Activated CD8-positive, alpha-beta memory T cell treated with anti-CD3 and anti-CD28 coated beads, Interleukin-2, amount 50 U/mL, for 1 hour (primary cell): ENCODE data around the gene CCR1.
"Not testable (repeated sequence)": the region's sequence is repeated elsewhere in the genome, so short reads cannot be mapped to it uniquely, and the experiment has no call there.

Experiments used
- DNase-seq: peaks from one replicate; pipeline ENCODE4 v3.0.0-alpha.2; 2020; ENCODE audit errors: extremely low read depth

The CCR1 gene

GRCh38 chr3:46212101-46212500 lies 4.0 kb upstream of the CCR1 start:
- no peak for DNase-seq

DNA sequence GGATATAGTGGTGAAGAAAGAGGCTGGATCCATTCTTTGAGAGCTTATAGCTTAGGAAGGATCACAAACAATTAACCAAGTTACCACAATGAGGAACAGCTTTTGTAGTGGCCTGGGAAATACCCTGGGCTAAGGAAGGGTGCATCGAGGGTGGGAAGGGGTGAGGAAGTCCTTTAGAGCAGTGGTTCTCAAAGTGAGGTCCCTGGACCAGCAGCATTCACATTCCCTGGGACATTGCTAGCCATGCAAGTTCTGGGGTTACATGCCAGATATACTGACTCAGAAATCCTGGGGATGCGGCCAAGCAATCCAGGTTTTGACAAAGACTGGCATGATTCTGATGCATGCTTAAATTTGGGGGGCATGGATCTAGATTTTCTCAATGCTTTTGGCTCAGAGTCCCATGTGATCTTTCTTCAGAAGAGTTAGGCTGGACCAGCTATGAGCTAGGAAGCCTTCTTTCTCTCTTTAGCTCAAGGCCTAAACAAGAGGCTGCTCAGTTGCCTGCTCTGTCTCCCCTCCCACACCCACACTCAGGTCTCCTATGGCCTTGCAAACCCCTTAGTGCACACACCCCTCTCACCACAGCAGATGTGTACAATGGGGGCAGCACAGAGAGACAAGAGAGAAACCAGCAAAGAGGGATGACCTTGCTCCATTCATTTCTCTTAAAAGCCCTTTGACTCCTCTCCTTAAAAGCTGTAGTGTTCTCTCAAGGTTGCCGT lies 1.8 kb upstream of the CCR1 start:
- no peak for DNase-seq

DNA sequence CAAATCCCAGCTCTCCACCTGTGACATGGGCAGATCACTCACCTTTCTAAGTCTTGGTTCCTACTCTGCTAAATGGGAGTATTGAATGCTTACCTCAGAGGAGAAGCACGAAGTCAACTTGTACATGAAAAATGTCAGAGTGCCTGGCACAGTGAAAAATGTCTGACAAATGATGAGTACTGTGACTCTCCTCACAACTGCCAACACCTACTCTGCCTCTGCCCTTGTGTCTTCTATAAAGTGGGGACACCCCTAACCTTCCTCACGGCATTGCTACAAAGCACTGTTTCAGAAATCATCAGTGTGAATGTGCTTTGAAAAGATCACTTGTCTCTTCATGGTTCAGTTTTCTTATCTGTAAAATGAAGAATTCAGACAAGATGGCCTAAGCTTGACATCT lies 940 bp upstream of the CCR1 start:
- DNase-seq: no peak

GRCh38 chr3:46207514-46207913 lies 599 bp downstream of the CCR1 start:
- DNase-seq: not testable (repeated sequence)

DNA sequence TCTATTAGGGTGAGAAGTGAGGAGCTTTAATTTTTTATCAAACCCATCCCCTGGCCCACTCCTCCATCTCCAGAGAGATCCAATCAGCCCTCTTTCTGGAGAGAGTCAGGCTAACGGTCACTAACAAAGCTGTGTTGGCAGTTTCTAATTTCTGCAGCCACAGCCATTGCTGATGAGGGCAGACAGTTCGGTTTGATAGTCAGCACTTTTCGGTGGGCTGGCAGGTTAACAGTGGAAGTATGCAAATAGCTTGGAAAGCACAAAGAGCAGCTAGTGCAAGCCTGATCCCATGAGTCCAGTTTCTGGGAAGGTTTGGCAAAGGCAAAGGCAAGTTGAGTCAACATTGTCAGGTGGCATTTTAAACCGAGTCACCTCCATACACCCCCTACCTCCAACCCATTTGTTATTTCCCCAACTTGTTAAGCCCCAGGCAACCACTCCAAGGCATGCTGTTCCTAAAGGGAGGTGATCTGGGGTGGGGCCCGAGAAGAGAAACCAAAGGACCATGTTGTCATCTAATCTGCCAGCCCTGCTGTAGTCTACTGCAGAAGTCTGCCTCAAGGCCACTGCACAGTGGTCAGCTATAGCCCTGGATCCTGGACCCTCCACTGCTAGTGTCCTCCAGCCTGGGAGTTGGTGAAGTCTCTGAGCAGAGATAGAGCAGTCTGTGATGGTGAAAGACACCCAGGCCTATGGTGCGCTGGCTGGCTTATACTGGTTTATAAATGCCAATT lies 1.7 kb downstream of the CCR1 start:
- DNase-seq: no peak

- no peak for DNase-seq
These were observed 2.7 kb downstream of the CCR1 start for GRCh38 chr3:46205286-46205960.

- no peak for DNase-seq
These were observed 4.4 kb downstream of the CCR1 start for GRCh38 chr3:46203681-46204080.

GRCh38 chr3:46202535-46202934 lies 5.6 kb downstream of the CCR1 start:
- no peak for DNase-seq

DNA sequence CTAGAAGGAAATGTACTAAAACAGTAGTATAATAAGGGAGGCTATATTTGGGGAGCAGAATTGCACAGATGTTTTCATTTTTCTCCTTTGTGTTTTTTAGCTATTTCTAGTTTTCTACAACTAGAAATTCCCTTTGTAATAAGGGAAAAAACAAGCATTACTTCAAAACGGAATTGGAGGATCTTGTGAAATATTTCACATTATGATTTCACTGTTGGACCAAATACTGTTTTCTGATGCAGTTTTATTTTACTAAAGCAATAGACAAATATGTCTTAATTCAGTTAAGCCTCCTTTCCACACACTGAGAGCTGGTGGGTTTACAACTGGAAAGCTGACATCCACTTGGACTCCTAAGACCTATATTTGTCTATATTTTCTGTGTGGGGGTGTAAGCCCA lies 7.3 kb downstream of the CCR1 start:
- no peak for DNase-seq

DNA sequence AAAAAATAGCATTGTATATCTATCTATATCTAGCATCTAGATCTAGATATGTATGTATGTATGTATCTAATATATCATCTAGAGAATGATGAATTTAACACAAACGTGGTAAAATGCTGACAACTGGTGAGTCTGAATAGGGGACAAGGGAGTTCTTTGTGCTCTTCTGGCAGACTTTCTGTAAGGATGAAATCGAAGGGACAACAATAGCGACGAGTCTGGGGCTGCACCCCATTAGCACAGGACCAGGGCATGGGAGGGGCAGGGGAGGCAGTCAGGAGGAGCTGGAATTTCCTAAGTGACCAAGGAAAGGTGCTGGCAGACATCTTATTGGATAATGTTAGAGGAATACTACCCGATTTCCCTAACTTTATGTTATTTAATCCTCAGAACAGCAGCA lies 7.9 kb downstream of the CCR1 start:
- DNase-seq: no peak

DNA sequence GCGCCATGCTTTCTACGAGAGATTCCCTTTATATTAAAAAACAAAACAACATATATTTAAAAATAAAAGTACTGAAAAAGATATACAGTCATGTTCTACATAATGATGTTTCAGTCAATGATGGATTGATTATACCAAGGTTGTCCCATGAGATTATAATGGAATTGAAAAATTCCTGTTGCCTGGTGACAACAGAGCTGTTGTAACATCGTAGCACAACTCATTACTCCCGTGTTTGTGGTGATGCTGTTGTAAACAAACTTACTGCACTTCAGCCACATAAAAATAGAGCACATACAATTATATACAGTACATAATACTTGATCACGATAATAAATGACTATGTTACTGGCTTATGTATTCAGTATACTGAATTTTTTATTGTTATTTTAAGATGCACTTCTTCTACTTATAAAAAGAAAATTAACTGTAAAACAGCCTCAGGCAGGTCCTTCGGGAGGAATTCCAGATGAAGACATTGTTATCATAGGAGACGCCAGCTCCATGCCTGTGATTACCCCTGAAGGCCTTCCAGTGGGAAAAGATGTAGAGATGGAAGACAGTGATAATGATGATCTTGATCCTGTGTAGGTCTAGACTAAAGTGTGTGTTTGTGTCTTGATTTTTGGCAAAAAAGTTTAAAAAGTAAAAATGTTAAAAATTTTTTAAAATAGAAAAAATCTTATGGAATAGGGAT lies 11.7 kb downstream of the CCR1 start:
- no peak for DNase-seq

DNA sequence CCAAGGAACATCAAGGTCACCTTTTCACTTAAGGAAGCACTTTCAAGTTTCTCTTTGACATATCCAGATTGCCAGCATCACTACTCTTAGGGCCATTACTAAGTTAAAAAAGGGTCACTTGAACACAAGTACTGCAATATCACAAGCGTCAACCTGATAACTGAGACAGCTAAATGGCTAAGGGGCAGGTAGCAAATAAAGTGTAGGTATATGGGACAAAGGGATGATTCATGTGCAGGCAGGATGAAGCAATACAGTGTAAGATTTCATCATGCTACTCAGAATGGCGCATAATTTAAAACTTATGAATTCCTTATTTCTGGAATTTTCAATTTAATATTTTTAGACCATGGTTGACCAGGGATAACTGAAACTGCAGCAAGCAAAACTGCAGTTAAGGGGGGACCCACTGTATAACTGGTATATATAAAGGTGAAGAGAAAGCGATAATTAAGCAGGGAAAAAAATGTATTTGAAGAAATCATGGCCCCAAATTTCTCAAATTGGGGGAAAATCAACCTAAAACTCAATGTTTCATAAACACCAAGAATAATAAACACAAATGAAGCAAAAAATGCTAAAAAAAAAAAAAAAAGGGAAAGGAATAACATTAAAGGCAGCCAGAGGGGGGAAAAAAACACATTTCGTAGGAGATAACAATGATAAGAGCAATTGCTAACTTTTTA lies 13.1 kb downstream of the CCR1 start:
- DNase-seq: no peak

DNA sequence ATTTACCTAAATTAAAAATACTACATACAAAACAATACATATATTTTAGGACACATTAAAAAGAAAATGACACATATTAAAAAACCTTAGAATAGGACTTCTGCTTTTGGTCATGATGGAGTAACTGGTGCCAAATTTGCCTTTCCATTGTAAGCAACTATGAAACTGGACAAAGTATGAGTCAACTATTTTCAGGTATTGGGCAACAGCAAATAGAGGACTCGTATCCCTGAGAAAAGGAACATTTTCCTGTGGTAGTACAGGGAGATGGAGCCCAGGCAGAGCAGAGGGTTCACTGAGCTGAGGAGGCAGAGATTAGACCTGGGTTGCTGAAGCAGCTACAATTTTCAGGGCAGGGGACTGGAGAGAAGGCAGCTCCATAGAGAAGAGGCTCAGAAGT lies 14.7 kb downstream of the CCR1 start:
- no peak for DNase-seq

GRCh38 chr3:46192939-46193338 lies 15.2 kb downstream of the CCR1 start:
- DNase-seq: no peak

DNA sequence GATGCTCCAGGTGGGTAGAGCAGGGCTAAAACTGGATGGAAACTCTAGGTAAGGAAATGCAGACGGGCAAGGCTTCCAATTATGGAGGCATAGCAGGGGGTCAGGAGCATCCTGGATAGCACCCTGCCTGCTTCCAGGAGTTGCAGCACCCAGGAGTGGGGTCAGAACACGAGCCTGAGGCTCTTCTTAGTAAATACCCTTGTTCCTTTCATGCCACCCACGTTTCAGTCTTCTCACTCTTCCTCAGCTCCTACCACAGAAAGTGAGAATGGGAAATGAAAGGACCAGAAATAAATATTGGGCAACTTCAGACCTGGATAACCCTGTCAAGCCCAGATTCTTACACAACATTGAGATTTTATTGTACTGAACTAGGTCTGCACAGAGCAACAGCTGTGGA lies 16.4 kb downstream of the CCR1 start:
- no peak for DNase-seq

DNA sequence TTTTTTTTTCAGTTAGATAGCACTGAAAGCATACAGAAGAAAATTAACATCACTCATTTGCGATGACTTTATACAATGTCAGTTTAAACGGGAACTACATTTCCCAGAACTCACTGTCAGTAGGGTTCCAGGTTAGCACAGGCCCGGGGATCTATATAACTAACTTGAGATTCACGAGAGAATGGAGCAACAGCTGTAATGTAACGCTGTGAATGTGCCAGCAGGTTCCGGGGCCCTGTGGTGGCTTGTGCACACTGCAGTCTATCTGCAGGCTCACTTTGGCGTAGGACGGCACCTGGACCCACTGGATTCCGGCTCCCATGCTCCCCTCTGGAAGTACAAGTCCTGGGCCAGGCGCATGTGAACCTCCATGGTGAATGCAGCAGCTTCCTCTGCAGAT lies 19.4 kb downstream of the CCR1 start:
- DNase-seq: no peak

DNA sequence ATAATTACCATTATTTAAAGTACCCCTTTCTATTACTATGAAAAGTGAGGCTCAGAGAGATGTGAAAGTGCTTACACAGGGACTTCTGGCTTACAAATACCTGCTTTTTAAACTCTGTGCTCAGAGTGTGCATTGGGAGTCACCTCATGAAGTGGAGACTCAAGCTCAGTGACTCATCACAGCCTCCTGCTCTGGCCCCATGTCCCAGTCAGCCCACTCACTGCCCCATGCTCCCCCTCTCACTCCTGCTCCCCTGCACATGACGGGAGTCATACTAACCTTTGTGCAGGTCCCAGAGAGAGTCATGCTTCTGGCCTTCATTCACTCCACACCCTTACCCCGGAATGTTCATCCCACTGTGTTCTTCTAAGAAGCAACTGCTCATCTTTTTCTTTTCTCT lies 20.2 kb downstream of the CCR1 start:
- no peak for DNase-seq

DNA sequence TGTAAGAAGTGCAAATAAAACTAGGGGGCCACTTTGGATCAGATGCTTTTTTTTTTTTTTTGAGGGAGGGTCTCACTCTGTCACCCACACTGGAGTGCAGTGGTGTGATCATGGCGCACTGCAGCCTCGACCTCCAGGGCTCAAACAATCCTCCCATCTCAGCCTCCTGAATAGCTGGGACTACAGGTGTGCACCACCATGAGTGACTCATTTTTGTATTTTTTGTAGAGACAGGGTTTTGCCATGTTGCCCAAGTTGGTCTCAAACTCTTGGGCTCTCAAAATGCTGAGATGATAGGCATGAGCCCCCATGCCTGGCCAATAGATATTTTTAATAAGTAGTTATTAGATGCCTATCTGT lies 20.8 kb downstream of the CCR1 start:
- DNase-seq: no peak

DNA sequence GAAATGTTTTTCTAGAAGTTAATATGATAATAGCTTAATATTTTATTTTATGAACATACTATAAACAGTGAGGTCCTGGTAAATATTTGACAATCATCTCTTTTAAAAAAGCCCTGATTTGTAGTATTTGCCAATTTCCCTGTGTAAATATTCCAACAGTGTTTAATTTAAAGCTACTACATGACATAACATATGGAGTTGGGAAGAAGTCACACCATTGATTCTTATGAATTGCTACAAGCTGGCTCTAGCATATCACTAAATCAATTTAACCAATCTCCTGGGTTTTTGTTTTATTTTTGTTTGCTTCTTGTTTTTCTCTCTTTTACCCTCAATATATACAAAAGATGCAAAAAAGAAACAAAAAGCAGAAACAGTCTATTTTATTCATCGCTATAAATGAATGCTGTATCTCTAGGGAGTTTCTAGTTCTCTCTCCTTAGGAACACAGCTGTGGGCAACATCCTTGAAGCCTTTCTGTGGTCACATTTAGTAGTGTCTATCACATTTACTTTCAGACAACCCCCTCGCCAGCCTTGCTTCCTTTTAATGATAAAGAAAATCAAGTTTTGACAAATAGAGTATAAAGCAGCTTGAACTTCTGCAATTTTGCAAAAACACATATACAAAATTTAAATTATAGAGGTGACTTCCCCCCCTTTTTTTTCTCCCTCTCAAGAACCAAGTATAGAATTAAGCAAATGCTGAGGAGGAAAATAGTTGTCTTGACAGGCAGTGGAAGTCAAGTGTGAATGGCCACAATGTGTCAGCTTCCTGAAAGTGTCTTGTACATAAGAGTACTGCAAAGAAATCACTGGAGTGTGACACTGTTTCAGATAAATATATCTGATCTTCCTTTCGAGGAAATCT lies 21.4 kb downstream of the CCR1 start:
- no peak for DNase-seq

DNA sequence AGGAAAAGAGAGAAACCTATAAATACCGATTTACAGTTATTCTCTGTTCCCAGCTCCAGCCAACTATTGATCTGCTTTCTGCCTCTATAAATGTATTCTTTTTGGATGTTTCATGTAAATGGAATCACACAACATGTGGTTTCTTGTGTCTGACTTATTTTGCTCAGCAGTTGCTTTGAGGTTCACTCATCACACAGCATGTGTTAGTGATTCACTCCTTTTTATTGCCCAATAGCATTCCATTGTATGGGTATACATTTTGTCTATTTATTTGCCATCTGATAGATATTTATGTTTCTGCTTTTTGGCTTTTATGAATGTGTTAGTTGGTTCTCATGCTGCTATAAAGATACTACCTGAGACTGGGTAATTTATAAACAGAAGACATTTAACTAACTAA lies 23.6 kb downstream of the CCR1 start:
- no peak for DNase-seq

DNA sequence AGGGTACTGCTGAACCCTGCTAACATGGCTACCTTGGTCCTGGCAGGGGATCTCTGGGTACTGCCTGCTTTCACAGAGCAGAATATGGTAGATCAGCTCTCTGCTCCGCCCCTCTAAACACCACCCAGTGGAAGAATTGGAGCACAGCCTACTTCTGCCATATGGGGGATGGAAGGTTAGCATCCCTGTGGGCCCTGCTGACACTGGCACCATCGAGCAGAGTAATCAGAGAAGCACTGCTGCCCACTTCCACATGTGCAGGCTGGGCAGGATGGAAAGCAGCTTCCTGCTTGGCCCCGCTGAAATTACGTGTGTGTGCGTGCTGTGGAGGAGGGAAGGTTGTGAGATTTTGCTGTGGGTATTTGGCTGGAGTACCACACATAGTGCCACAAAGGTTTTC lies 24.8 kb downstream of the CCR1 start:
- DNase-seq: no peak
